GM10847 (cell line): ENCODE data around the gene MDN1.

ENCODE experiments used
- POLR2A ChIP-seq: IDR thresholded peaks from 2 replicates; pipeline ENCODE4 v1.6.1; 2011; ENCODE audit not compliant: insufficient read length; ENCODE audit errors: extremely low read depth

The MDN1 gene

DNA sequence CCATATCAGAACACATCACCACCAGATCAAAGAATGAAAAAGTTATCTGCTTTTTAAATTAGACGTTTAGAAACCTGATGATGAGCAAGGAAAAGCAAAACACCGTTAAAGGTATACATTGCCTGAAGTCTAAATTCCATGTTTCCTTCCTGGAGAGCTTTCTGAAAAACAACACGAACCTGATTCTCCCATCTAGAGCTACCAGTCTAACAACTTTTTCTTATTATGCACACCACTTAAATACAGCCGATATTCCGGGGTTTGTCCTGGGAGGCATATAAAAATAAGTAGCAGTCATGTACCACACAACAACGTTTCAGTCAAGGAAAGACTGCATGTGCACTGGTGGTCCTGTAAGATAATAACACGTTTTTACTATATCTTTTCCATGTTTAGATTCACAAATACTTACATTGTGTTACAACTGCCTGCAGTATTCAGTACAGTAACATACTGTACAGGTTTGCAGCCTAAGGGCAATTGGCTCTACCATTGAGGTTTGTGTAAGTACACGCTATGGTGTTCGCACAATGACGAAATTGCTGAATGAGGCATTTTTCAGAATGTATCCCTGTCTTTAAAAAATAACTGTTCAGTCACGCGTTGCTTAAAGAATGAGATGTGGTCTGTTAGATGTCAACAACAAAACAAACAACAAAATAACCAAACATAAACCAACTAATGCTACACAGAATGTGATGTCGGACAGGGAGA lies 162.0 kb downstream of the MDN1 start:
- no peak for TF ChIP-seq POLR2A

DNA sequence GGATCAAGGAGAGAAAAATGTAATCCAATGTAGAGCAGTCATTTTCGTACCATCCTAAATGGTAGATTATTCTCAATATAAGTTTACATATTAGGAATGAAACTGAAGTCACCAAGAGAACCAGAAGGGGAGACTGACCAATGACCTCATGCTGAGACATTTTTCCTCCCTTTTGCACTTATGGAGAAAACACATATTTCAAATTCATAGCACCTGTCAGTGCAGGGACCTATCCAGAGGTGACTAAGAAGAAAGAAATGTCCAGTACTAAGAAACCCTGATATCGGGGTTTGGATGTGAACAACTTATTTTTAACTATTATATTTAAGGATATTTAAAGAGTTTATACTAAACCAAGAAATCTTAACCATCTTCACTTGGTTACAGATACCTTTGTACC lies 164.5 kb downstream of the MDN1 start:
- TF ChIP-seq POLR2A: no peak

DNA sequence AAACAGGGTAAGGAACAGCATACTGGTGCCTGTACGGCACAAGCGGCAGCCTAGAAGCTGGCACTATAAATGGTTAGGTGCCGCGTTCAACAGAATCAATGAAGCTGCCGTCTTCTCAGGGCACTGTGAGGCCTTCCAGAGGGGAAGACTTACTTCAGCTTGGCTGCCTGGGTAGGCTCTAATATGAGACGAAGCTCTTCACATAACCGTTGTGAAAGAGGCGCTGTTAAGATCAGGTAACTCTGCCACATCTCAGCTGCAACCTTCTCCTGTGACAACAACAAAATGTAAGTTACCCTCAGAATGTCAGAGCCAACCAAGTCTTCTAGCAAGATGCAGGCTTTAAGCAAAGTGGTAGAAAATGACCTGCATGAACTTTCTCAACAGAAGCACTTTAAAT lies 169.0 kb downstream of the MDN1 start:
- TF ChIP-seq POLR2A: no peak

DNA sequence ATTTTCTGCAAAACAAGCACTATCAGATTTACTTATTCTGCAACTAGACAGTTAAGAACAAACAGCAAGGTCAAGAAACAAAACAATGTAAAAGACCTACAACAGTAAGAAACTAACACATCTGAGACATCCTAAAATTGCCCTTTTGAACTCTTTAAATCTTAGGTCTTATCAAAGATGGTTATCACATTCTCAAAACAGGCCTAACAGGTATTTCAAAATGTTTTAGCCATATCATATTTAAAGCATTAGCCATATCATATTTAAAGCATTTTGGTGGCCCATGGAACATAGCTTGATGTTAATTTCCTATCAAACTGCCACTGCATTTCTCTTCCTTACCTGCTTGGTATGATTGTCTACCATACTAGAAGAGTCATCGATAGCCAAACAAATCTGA lies 169.9 kb downstream of the MDN1 start:
- no peak for TF ChIP-seq POLR2A

DNA sequence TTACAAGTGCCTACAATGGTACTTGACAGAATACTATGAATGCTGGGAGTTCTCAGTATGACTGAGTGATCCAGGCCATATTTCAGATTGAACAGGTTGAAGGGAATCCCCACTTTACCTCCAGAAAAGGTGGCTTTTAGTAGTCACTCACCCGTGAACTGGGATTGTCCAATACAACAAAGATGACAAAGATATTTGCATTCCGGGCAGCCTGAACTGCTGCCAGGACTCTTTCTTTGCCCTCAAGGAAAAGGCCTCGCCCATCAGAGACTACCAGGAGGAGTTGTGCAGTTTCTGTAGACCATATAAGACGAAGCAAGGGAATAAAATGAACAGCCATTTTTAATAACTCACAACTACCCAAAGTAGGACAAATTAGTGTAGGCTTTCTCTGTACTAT lies 174.7 kb downstream of the MDN1 start:
- TF ChIP-seq POLR2A: no peak

DNA sequence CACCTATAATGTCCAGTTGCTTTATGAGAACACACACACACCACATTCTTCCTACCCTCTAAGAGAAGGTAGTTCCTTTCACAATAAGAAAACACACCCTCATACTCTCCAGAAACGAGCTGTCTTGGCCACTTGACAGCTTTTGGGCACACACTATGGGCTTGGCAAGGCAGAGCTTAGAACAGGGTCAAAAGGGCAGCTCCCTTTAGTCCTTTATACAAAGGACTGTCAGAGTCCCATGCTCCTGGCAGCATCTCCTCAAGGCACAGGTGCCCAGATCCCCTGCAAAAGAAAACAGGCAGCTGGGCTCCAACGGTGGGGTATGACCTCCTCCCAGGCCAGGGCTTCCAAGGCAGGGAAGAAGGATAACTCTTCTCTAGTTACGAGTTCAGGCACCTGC lies 176.2 kb downstream of the MDN1 start:
- TF ChIP-seq POLR2A: no peak

DNA sequence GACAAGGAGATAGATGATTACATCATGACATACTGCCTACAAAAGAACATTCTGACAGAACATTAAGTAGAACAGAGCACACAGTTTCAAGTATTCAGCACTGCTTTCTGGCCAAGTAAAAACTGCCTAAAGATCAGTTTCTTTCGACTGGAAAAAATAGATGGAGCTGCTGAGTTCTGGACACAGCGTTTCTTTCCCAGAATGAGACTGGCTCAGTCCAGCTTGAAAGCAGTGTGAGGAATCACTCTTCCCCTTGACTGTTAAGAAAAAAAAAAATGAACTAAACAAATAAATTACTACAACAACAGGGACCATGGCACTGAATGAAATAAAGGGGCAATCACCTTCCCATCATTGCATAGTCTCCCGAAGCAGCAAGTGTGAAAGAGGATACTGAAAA lies 176.6 kb downstream of the MDN1 start:
- TF ChIP-seq POLR2A: no peak

DNA sequence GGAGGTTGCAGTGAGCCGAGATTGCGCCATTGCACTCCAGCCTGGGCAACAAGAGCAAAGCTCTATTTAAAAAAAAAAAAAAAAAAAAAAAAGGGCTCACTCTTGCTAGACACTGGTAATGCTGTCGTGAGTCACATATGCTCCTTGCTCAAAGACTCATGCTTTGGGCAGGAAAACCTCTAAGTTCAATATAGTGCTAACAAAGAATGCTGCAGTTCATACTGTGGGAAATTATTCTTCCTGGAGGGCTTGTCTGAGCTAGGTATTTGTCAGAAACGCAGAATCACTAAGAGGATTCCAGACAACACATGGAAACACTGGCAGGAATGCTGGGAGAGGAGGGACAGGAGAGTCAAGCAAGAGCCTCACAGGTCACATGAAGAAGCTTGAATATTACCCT lies 178.8 kb downstream of the MDN1 start:
- no peak for TF ChIP-seq POLR2A

DNA sequence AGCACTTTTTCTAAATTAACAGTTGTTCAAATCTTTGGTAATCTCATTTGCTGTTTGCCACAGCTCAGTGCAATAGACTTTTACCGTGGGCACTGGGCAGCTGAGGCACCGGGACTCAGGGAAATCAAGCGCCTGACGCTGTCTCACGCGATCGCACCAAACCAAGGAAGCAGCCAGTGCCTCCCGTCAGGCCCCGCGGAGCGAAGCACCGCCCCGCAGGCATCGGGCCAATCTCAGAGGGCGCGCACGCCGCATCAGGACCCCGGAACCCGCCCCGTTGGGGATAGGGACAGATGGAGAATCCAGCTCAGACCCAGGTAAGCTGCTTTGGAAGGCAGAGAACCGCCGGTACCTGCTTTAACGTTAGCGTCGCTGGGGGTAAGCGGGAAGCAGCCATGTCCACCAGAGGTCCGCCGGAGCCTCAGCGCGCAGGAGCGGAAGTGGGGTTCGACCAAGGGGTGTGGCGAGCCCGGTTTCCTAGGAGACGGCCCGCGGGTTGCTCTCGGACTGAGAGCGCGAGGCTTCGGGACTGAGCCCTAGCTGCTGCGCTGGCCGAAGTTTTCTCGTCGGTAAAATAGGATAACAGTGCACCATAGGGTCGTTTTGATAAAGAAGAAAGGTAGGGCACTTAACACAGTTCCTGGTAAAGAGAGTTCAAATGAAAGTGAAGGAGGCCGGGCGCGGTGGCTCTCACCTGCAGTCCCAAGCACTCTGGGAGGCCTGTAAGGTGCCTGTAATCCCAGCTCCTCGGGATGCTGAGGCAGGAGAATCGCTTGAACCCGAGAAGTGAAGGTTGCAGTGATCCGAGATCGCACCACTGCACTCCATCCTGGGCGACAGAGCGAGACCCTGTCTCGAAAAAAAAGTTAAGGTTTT lies 181.0 kb downstream of the MDN1 start, which contains the start of gene LYRM2:
TSS of gene LYRM2 (minus strand) at position 428 of the 876 bp plus-strand sequence. CDS start at position 397, 31 bp downstream.
- peak; percentile 84 for TF ChIP-seq POLR2A

DNA sequence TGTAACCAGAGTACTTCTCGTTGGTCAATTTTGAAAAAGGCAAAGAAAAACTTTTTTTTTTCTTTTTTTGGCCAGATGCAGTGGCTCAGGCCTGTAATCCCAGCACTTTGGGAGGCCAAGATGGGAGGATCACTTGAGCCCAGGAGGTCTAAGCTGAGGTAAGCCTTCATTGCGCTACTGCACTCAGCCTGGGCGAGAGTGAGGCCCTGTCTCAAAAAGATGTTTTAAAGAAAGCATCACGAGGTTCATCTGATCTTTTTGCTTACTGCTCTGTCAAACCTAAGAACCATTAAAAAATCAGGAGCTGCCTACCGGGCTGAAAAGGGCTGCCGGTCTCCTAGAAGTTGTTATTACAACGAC lies 181.7 kb downstream of the MDN1 start:
- TF ChIP-seq POLR2A: no peak

DNA sequence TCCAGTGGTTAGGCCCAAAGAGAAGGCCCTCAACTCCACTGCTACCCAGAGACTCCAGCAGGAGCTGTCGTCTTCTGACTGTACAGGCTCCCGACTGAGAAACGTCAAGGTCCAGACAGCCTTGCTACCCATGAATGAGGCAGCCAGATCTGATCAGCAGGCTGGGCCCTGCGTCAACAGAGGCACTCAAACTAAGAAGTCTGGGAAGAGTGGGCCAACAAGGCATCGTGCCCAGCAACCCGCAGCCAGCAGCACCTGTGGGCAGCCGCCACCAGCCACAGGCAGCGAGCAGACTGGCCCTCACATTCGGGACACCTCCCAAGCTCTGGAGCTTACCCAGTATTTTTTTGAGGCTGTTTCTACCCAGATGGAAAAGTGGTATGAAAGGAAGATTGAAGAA lies 189.1 kb downstream of the MDN1 start:
- no peak for TF ChIP-seq POLR2A

DNA sequence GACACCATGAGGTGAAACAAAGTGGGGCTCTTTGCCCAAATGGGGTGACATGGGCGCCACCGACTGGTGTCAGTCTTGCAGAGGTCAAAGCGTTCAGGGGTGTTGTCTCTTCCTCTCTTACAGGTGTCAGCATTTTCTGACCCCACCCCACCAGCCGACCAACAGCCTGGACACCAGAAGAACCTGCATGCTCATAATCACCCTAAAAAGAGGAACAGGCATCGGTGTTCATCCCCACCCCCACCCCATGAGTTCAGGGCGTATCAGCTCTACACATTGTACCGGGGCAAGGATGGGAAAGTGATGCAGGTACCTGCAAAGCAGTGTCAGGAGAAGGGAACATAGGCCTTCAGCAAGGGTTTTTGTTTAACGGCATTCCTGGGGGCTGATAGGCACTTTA lies 195.8 kb downstream of the MDN1 start:
- TF ChIP-seq POLR2A: no peak

DNA sequence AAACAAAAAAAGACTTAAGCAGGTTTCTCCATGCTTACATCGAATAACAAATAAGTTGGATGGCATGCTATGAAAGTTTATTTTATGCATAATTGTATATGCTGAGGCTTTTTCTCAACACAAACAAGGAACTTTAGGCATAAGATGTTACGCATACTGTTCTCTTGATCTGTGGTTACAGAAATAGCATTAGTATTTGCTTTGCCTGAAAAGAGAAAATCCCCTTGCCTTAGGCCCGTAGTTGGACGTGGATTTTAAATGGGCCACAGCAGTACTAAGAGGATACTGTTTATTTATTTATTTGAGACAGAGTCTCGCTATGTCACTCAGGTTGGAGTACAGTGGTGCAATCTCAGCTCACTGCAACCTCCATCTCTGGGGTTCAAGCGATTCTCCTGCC lies 200.0 kb downstream of the MDN1 start:
- TF ChIP-seq POLR2A: no peak

DNA sequence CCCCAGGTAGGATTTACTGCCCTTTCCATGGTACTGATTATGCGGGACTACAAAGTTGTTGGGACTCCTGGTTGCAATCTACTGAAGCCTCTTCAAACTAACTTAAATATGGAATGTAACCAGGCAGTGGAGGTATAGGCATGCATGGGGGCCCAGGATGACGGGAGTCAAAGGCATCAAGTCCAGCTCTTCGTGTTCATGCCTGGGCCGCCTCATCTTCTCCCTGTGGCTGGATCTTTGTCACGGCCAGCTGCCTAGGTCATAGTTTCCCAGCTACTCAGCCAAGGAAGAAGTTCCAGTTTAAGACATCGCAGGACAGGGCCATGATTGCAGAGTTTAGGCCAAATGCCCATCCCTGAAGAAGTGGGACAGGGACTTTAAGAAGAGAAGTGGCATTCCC lies 201.6 kb downstream of the MDN1 start:
- no peak for TF ChIP-seq POLR2A

DNA sequence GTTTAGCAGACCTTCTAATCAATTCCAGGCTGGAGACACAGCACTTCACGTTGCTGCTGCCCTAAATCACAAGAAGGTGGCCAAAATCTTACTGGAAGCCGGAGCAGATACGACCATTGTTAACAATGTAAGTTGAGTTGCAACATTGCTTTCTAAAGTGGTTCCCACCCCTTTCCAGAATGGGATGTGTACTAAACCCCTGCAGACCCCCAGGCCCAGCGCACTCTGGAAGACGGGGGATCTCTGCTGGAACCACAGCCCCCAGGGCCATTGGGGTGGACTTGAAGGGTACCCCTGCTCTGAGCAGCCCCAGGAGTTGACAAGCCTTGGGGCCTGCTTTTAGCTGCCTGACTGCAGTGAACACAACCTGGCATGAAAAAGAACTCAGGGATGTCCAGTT lies 203.1 kb downstream of the MDN1 start:
- TF ChIP-seq POLR2A: no peak

DNA sequence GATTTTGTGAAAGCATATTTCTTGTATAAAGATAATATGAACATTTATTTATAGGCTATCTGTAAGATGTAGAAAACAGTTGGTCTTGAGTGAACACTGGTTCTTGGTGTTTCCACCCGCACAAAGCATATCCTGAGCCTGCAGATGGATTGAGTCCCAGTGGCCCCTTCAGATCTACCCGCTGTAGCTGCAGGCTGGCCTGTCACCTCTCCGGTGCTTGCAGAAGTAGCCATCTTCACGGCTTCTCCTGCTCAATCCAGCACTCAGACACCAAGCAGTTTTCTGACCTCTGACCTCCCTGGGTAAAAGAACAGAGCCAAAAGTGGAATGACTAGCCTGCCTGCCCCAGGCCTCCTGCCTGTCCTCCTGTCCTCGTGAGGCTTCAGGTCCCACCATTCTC lies 203.7 kb downstream of the MDN1 start:
- TF ChIP-seq POLR2A: no peak

DNA sequence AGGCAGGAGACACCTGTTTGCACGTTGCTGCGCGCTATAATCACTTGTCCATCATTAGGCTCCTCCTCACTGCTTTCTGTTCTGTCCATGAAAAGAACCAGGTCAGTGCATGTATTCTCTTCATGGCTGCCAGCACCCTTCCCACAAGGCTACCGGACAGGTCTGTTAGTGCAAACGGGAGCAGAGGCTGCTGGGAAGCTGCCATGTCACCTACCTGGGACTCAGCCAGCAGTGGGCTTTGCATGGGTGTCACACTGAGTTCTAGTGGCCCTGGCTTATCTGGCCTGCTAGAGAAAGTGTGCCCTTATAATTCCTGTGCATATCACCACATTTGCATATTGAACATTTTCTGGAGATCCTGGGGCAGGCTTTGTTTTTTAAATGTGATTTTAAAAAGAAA lies 205.8 kb downstream of the MDN1 start:
- TF ChIP-seq POLR2A: no peak

DNA sequence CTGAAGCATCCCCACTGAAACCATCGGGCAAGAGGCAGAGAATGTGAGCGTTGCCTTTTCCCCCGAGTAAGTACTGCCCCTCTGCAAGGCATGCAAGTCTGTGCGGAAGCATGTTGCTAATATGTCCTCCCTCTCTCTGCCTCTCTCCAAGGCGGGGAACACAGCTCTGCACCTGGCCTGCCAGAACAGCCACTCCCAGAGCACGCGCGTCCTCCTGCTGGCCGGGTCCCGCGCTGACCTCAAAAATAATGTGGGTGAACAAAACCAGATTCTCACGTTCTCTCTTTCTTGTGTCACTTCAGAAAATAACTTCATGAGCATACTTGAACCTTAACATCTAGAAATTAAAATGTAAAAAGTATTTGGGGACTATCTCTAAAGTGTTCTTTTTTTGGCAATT lies 207.5 kb downstream of the MDN1 start:
- no peak for TF ChIP-seq POLR2A
